ENCODE data around the gene KIF25.

Gene KIF25

GRCh38 chr6:168005796-168006195 is 8.3 kb downstream of the KIF25 start:
- no peak for TF ChIP-seq CTCF (IDR thresholded peaks at IDR 0.05; ENCODE audit: borderline replicate concordance, control extremely low read depth, extremely low read depth, insufficient read depth, missing control alignments)
- DNase-seq (ENCODE audit: low spot score), result no peak
- in situ Hi-C loops (cut with MboI; ENCODE audit: low sequenced_read_pairs, unreplicated experiment), result no loop called here

GRCh38 chr6:168007592-168008338 is 10.3 kb downstream of the KIF25 start:
- in situ Hi-C loops (cut with MboI; ENCODE audit: low sequenced_read_pairs, unreplicated experiment), result no loop called here
- DNase-seq (ENCODE audit: low spot score), result no peak
- no peak for TF ChIP-seq CTCF (IDR thresholded peaks at IDR 0.05; ENCODE audit: borderline replicate concordance, control extremely low read depth, extremely low read depth, insufficient read depth, missing control alignments)

- in situ Hi-C loops (cut with MboI; ENCODE audit: low sequenced_read_pairs, unreplicated experiment), result no loop called here
- no peak for TF ChIP-seq CTCF (IDR thresholded peaks at IDR 0.05; ENCODE audit: borderline replicate concordance, control extremely low read depth, extremely low read depth, insufficient read depth, missing control alignments)
- DNase-seq (ENCODE audit: low spot score), result no peak
Measured at GRCh38 chr6:168009331-168009730, 11.9 kb downstream of the KIF25 start.

- in situ Hi-C loops (cut with MboI; ENCODE audit: low sequenced_read_pairs, unreplicated experiment), result no loop called here
- no peak for DNase-seq (ENCODE audit: low spot score)
- no peak for TF ChIP-seq CTCF (IDR thresholded peaks at IDR 0.05; ENCODE audit: borderline replicate concordance, control extremely low read depth, extremely low read depth, insufficient read depth, missing control alignments)
Measured at GRCh38 chr6:168011291-168011690, 13.8 kb downstream of the KIF25 start.

GRCh38 chr6:168012431-168013249 is 15.2 kb downstream of the KIF25 start:
- TF ChIP-seq CTCF (IDR thresholded peaks at IDR 0.05; ENCODE audit: borderline replicate concordance, control extremely low read depth, extremely low read depth, insufficient read depth, missing control alignments), result no peak
- in situ Hi-C loops (cut with MboI; ENCODE audit: low sequenced_read_pairs, unreplicated experiment), result no loop called here
- DNase-seq (ENCODE audit: low spot score), result no peak

GRCh38 chr6:168013250-168013915 is 15.9 kb downstream of the KIF25 start:
- in situ Hi-C loops (cut with MboI; ENCODE audit: low sequenced_read_pairs, unreplicated experiment), result no loop called here
- DNase-seq (ENCODE audit: low spot score), result no peak
- no peak for TF ChIP-seq CTCF (IDR thresholded peaks at IDR 0.05; ENCODE audit: borderline replicate concordance, control extremely low read depth, extremely low read depth, insufficient read depth, missing control alignments)
